Frontal cortex (tissue), 4 donors: Measurements from ENCODE around the gene CELA3A. TPM values are rescaled to one million over a fixed set of nuclear protein-coding genes. Genes with fewer than 3 reads are reported as not detected.
"Not testable (repeated sequence)": the region's sequence is repeated elsewhere in the genome, so short reads cannot be mapped to it uniquely, and the experiment has no call there.

Experiments used
- DNase-seq, 2 donors: peaks; one replicate each; pipeline ENCODE4 v3.0.0; 2012; ENCODE audit warnings: low spot score in 2 of 2
- FAIRE-seq: peaks from 2 replicates; lab custom pipeline; 2012; peaks lifted over from hg19 to GRCh38; lab: Jason Lieb, UNC
- total RNA-seq: library from RNA; depleted of rRNA; stranded (reverse); fragments of >200 nt; gene quantifications from one replicate; pipeline ENCODE4 v1.2.3, GENCODE V29; 2014
- donor health status: control.
- donor health status: control.
- donor health status: control.

CELA3A gene
- total RNA-seq, 1 donor from 2014 or later, result not detected

DNA sequence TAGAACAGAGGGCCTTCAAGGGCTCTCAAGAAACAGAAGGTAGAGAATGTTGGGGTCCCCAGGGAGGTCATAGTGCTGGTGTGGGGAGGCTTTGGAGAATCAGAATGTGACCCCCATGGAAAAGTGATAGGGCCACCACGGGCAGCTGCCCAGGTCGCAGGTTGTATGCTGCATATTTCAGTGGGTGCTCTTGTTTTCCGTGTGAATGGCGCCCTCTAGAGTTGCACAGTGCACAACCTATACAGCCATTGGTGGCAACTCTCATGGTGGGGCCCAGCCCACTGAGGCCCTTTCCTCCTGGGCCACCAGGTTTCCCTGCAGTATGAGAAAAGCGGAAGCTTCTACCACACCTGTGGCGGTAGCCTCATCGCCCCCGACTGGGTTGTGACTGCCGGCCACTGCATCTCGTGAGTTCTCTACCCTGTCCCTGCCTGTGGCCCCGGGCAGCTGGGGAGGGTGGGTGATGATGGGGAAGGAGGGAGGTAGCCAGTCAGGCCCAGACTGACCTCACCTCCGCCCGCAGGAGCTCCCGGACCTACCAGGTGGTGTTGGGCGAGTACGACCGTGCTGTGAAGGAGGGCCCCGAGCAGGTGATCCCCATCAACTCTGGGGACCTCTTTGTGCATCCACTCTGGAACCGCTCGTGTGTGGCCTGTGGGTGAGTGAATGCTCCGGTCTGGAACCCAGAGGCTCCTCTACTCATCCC is 20.8 kb upstream of the CELA3A start:
- DNase-seq, FAIRE-seq: not testable (repeated sequence)

DNA sequence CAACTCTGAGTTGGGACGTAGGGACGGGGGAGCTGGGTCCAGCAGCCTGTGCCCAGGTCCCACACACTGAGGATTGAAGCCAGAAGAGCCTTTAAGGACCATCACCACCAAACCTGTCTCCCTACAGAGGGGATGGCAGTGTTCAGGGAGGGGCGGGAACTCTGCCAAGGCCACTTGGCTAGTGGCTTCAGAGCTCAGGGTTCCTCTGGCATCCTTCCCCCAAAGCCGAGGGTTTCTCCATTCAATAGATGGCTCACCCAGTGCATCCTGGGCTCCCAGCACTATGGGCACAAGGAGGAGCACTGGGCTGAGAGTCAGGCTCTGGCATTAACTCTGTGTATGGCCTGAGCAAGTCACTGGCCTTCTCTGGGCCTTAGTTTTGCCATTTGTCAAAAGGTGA is 20.2 kb upstream of the CELA3A start:
- not testable (repeated sequence) for FAIRE-seq, DNase-seq

DNA sequence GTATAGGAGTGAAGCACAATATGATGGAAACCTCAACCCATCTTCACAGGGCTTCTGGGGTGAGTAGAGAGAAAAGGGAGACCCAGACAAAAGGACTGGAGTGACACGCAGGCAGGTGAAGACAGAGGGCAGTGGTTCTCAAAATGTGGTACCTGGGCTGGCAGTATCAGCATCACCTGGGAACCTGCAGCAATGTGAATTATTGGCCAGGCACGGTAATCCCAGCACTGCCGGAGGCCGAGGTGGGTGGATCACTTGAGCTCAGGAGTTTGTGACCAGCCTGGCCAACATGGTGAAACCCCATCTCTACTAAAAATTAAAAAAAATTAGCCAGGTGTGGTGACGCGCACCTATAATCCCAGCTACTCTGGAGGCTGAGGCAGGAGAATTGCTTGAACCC is 19.3 kb upstream of the CELA3A start:
- DNase-seq, result not testable (repeated sequence)

DNA sequence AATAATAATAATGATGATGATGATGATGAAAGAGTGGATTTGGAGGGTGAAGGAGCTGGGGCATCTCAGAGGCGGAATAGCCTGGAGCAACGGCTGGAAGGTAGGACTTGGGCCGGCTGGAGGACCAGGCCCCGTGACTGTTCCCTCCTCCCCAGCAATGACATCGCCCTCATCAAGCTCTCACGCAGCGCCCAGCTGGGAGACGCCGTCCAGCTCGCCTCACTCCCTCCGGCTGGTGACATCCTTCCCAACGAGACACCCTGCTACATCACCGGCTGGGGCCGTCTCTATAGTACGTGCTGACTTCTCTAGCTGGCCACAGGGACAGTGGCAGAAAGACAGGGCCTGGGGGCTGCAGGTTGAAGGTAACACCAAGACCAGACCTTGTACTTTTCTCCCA is 17.9 kb upstream of the CELA3A start:
- DNase-seq, FAIRE-seq: not testable (repeated sequence)

More for the DNA sequence above, 19.3 kb upstream of the CELA3A start:
- FAIRE-seq, result not testable (repeated sequence)

DNA sequence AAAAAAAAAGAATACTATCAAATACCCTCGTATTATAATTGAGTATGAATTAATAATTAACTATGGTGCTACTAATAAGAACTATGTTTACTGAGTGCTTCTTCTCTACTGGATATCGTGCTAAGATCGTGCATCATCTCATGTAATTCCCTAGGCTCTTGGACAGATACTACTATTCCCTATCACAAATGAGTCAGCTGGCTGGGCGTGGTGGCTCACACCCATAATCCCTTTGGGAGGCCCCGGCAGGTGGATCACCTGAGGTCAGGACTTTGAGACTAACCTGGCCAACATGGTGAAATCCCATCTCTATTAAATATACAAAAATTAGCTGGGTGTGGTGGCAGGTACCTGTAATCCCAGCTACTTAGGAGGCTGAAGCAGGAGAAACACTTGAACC is 15.6 kb upstream of the CELA3A start:
- DNase-seq, FAIRE-seq: not testable (repeated sequence)

DNA sequence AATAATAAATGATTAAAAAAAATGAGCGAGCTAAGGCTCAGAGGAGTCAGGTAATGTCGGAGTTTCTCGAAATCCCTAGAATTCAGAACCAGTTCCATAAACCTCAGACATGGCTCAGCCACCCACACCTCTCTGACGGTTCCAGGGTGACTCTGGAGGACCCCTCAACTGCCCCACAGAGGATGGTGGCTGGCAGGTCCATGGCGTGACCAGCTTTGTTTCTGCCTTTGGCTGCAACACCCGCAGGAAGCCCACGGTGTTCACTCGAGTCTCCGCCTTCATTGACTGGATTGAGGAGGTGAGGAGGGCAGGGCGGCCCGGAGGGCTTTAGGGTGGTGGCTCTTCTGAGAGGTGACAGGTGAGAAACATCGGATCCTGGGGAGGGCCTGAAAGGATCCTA is 15.1 kb upstream of the CELA3A start:
- not testable (repeated sequence) for DNase-seq, FAIRE-seq

DNA sequence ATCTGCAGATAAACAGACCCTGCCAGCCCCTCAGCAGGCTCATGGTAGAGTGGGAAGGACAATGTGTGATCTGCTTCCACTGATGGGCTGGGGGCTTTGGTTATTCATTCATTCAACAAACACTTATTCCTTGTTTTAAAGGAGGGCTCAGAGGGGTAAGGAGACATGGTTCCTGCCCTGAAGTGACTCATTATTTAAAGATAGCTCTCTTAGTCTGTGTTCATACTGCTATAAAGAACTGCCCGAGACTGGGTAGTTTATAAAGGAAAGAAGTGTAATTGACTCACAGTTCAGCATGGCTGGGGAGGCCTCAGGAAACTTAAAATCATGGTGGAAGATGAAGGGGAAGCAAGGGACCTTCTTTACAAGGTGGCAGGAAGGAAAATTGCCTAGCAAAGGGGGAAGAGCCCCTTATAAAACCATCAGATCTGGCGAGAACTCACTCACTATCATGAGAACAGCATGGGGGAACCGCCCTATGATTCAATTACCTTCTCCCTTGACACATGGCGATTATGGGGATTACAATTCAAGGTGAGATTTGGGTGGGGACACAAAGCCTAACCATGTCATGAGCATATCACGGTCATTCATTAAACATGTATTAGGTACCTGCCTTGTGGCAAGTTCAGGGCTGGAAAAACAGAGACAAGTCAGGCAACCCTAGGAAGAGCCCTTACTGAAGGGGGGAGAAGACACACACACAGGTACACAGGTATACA is 11.6 kb upstream of the CELA3A start:
- not testable (repeated sequence) for FAIRE-seq

DNA sequence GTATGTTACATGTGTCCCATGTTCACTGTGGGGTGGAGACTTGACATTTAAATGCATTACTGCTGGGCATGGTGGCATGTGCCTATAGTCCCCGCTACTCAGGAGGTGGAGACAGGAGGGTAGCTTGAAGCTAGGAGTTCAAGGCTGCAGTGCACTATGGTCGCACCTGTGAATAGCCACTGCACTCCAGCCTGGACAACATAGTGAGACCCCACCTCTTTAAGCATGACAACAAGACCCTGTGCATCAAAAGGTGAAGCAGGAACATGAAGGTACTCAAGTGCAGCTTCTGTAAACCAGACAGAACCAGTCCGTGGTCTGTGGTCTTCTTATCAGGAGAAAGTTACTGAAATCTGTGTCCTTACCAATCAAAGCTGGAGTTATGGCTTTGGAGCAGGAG is 9.3 kb upstream of the CELA3A start:
- FAIRE-seq, DNase-seq: not testable (repeated sequence)

More for the DNA sequence above, 11.6 kb upstream of the CELA3A start:
- DNase-seq, result not testable (repeated sequence)

DNA sequence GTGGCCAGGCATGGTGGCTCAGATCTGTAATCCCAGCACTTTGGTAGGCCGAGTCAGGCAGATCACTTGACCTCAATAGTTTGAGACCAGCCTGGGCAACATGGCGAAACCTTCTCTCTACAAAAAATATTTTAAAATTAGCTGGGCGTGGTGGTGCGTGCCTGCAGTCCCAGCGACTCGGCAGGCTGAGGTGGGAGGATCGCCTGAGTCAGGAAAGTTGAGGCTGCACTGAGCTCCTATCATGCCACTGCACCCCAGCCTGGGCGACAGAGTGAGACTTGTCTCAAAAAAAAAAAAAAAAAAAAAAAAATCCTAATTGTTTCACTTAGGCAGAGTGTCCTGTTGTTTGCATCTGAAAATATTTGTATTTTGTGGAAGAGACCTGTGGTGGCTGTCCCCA is 6.7 kb upstream of the CELA3A start:
- FAIRE-seq, DNase-seq: not testable (repeated sequence)

DNA sequence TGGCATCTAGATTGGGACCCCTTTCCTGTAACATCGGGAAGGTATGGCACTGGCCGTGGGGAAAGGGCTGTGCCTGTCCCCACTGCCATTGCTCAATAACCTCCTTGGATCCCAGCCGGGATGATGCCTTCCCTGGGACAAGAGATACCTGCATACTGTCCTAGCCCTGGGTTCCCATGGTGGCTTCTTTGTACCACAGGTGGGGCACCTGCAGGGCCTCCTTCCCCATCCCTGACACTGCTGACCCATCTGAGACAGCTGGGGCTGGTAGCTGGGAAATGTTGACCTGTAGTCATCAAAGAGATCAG is 4.8 kb upstream of the CELA3A start:
- not testable (repeated sequence) for DNase-seq, FAIRE-seq

DNA sequence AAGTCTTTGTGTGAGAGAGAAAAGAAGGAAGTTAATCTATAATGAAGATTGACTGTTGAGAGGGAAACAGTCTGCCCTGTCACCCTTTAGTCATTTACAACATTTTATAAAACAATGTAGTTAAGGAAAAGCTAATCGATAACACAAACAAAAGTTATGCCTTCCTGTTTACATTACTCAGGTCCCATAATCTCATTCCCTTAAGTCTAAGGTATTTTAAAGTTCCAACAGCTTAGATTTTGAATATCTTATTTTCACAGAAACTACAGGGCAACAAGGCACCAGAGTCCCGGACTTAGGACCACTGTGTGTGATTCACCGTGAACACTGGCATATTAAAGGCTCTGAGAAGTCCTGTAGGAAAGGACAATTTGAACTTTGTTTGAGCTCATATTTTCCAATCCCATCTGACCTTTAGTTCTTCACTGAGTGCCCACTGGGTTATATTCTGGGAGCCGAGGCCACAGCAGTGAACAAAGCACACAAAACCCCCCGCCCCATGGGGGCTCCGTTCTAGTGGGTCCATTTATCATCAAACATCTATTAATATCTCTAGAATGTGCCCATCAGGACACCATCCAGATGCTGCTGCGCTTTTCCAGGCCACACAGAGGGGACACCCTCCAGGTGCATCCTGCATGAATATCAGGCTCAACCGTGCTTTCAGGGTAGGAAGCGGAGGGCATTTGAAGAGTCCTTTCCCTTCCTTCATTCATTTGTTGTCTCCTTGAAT is 3.4 kb upstream of the CELA3A start:
- FAIRE-seq, DNase-seq: not testable (repeated sequence)

DNA sequence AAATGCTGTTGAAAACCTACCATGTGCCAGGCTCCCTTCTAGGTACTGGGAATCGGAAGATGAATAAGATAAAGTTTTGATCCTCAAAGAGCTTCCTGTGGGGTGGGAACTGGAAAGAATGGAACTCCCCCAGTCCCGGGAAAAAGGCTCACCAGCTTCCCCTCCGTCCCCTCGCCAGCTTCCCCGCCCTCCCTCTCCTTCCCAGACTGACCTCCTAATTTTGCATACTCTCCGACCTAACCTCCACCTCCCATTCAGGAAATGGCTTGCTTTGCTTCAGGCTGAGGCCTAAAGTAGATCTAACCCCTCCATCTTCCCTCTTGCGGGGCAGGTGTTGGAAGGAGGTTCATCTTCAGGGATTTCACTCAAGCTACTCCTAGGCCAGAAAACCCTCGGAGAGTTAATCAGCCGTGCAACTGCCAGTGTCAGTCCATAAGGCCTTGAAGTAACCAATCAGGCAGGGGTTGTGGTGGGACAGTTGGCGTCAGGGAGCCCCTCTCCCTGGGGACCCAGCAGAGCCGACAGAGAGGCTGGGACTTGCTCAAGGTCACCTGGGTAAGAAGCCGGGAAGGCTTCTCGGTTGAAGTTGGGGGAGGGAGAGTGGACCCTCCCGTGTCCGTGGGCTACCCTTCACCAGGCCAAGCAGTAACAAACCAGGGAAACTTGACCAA is 2.7 kb upstream of the CELA3A start:
- not testable (repeated sequence) for DNase-seq, FAIRE-seq

DNA sequence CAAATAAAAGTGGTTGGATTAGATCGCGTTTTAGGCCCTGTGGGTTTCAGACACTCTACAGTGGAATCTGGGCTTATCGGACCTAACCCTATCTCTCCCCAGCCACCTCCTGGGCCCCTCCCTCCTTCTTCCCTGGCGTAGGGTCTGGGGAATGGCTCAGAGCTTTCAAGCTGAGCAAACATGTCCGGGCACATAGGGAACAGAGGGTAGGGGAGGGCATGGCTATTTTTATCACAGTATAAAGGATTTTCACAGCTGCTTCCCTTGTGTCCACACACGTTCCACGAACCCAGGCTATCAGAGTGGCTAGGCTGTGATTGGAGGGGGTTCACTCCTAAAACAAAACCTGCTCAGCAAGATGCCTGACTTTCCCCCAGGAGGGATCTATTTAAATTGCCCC is 1.8 kb upstream of the CELA3A start:
- not testable (repeated sequence) for FAIRE-seq, DNase-seq

DNA sequence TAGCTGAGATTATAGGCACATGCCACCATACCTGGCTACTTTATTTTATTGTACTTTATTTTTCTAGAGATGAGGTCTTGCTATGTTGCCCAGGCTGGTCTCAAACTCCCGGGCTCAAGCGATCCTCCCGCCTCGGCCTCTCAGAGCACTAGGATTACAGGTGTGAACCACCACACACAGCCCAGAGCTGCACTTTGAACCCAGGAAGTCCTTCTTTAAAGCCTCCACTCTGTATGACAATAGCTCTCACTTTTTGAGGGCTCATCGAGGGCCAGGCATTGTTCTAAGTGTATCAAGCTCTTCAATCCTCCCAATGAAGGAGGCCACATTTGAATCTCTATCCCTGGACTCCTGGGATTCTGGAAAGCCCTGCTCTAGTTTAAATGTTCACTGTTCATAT is 1.0 kb downstream of the CELA3A start:
- DNase-seq, FAIRE-seq: not testable (repeated sequence)

DNA sequence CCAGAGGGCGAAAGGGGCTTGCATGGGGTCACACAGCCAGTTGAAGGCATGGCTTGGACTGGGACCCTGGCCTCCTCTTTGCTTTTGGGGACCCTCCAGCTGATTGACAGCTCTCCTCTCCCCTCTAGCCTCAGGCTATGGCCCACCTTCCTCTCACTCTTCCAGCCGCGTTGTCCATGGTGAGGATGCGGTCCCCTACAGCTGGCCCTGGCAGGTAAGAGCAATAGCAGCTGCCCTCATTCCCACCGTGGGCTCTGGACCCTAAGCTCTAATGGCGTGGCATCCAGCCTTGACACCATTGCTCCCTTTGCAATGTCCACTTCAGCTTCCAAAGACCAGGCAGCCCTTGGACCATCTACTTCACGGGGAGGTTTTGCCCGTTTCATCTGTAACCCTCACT is 1.4 kb downstream of the CELA3A start:
- FAIRE-seq, DNase-seq: not testable (repeated sequence)

DNA sequence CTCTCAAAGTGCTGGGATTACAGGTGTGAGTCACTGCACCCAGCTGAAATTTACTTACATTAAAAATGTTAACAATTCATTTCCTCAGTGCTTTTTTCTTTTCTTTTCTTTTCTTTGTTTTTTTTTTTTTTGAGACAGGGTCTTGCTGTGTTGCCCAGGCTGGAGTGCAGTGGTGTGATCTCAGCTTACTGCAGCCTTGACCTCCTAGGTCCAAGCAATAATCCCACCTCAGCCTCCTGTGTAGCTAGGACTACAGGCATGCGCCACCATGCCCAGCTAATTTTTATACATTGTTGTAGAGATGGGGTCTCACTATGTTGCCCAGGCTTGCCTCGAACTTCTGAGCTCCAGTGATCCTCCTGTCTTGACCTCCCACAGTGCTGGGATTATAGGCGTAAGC is 2.5 kb downstream of the CELA3A start:
- not testable (repeated sequence) for DNase-seq, FAIRE-seq

DNA sequence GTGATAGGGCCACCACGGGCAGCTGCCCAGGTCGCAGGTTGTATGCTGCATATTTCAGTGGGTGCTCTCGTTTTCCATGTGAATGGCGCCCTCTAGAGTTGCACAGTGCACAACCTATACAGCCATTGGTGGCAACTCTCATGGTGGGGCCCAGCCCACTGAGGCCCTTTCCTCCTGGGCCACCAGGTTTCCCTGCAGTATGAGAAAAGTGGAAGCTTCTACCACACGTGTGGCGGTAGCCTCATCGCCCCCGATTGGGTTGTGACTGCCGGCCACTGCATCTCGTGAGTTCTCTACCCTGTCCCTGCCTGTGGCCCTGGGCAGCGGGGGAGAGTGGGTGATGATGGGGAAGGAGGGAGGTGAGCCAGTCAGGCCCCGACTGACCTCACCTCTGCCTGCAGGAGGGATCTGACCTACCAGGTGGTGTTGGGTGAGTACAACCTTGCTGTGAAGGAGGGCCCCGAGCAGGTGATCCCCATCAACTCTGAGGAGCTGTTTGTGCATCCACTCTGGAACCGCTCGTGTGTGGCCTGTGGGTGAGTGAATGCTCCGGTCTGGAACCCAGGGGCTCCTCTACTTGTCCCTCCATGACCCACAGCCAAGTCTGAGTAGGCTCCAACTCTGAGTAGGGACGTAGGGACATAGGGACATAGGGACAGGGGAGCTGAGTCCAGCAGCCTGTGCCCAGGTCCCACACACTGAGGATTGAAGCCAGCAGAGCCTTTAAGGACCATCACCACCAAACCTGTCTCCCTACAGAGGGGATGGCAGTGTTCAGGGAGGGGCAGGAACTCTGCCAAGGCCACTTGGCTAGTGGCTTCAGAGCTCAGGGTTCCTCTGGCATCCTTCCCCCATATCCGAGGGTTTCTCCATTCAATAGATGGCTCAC is 4.0 kb downstream of the CELA3A start:
- not testable (repeated sequence) for FAIRE-seq

DNA sequence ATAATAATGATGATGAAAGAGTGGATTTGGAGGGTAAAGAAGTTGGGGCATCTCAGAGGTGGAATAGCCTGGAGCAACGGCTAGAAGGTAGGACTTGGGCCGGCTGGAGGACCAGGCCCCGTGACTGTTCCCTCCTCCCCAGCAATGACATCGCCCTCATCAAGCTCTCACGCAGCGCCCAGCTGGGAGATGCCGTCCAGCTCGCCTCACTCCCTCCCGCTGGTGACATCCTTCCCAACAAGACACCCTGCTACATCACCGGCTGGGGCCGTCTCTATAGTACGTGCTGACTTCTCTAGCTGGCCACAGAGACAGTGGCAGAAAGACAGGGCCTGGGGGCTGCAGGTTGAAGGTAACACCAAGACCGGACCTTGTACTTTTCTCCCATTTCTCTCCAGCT is 5.3 kb downstream of the CELA3A start:
- not testable (repeated sequence) for FAIRE-seq

More for the DNA sequence above, 4.0 kb downstream of the CELA3A start:
- not testable (repeated sequence) for DNase-seq

DNA sequence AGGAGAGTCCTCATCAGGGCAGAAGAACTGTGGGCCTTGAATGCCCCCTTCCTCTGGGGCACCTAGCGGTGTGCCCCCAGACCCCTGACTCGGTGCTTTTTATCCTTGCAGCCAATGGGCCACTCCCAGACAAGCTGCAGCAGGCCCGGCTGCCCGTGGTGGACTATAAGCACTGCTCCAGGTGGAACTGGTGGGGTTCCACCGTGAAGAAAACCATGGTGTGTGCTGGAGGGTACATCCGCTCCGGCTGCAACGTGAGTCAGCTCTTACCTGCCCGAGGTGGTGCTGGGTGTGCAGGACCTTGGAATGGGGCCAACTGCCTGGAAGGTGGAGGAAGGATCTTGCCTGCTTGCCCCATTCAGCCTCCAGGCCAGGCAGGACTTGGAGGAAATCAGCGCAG is 5.8 kb downstream of the CELA3A start:
- FAIRE-seq, DNase-seq: not testable (repeated sequence)

More for the DNA sequence above, 5.3 kb downstream of the CELA3A start:
- not testable (repeated sequence) for DNase-seq
